ENCODE measurements around the gene TCF20.

Gene TCF20

DNA sequence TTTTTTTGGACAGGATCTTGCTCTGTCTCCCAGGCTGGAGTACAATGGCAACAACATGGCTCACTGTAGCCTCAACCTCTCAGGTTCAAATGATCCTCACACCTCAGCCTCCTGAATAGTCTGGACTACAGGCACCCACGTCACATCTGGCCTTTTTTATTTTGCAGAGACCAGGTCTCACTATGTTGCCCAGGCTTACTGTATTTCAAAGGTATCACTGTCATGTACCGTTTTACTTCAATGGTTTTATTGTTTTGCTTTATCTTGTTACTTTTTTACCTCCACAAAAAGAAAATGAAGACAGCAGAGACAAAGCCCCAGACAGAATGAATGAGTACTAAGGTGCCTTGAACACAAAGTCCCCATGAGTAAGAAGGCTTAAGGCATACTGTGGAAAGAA is 5.1 kb downstream of the TCF20 start:
- TF ChIP-seq, protein P1, sequence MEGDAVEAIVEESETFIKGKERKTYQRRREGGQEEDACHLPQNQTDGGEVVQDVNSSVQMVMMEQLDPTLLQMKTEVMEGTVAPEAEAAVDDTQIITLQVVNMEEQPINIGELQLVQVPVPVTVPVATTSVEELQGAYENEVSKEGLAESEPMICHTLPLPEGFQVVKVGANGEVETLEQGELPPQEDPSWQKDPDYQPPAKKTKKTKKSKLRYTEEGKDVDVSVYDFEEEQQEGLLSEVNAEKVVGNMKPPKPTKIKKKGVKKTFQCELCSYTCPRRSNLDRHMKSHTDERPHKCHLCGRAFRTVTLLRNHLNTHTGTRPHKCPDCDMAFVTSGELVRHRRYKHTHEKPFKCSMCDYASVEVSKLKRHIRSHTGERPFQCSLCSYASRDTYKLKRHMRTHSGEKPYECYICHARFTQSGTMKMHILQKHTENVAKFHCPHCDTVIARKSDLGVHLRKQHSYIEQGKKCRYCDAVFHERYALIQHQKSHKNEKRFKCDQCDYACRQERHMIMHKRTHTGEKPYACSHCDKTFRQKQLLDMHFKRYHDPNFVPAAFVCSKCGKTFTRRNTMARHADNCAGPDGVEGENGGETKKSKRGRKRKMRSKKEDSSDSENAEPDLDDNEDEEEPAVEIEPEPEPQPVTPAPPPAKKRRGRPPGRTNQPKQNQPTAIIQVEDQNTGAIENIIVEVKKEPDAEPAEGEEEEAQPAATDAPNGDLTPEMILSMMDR (IDR thresholded peaks at IDR 0.05; ENCODE audit: extremely low read depth, insufficient read depth, missing control alignments): no peak
- DNase-seq (ENCODE audit: low spot score): no peak
- in situ Hi-C loops (cut with MboI; ENCODE audit: low pct_unique_long_range_greater_than_20kb, low sequenced_read_pairs, unreplicated experiment): no loop called here

DNA sequence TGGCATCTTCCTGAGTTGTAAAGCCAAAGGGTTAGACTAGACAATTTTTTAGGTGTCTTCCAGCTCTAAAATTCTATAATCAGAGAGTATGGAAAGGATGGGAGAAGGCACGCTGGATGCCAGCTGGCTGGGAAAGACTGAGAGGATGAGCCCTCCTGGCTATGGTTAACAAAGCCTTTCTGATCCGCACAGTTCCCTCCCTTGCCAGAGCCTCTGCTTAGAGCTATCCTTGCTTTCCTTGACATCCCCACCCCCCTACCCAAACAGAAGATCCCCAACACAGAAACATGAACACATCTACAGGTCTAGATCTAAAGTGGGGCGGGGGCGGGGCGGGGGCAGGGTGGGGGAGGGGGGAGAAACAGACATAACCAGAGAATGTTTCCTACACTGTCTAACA is 6.5 kb downstream of the TCF20 start:
- TF ChIP-seq, protein P1 (IDR thresholded peaks at IDR 0.05; ENCODE audit: extremely low read depth, insufficient read depth, missing control alignments): no peak
- DNase-seq (ENCODE audit: low spot score): no peak
- in situ Hi-C loops (cut with MboI; ENCODE audit: low pct_unique_long_range_greater_than_20kb, low sequenced_read_pairs, unreplicated experiment): no loop called here

DNA sequence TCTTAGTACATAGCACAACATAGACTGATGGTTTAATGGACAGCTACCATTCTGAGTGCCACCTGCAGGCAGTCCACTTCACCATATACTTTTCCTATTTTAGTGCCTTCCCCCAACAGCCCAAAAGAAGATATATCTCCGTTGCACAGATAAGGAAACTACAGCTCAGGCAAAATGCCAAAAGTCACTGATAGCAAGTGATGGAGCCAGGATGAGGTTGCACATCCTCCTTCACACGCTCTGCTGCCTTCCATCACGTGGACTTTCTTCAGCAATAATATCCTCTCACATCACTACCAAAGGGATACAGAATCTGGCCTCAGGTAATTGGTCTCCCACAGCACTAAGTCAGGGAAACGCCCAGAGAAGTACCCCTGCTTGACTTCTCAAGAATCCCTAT is 7.5 kb downstream of the TCF20 start:
- DNase-seq (ENCODE audit: low spot score): no peak
- in situ Hi-C loops (cut with MboI; ENCODE audit: low pct_unique_long_range_greater_than_20kb, low sequenced_read_pairs, unreplicated experiment): no loop called here

DNA sequence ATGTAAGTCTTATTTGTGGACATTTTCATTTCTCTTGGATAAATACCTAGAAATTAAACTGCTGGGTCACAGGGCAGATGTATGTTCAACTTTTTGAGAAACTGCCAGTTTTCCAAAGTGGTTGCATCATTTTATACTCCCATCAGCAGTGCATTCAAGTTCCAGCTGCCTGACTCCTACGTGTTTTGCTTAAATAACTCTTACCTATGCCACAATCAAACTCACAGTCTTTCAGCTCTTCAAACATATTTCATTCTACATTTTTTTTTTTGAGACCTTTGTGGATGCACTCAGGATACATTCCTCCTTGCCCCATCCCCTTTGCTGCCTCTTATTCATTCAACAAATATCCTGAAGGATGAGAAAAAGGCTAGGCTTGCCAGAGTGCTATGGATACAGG is 9.2 kb downstream of the TCF20 start:
- in situ Hi-C loops (cut with MboI; ENCODE audit: low pct_unique_long_range_greater_than_20kb, low sequenced_read_pairs, unreplicated experiment): no loop called here
- TF ChIP-seq, protein P1 (IDR thresholded peaks at IDR 0.05; ENCODE audit: extremely low read depth, insufficient read depth, missing control alignments): no peak

More for the DNA sequence above, 7.5 kb downstream of the TCF20 start:
- TF ChIP-seq, protein P1 (IDR thresholded peaks at IDR 0.05; ENCODE audit: extremely low read depth, insufficient read depth, missing control alignments): no peak

DNA sequence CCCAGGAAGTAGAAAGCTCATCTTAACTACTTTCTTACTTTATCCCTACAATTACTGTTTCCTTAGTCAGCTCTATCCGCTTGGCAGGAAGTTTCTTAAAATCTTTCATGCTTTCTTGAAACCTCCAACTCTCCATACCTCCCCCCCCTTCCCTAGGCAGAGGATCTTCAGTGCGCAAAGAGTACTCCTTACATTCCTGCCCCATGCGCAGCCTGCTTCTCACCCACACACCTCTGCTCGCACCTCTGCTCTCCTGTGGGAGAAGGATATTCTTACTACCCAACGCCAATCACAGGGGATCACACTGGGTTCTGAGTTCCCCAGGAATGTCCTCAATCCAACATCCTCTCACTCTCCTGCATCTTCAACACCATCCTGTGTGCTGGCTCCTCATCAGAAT is 12.3 kb downstream of the TCF20 start:
- no peak for DNase-seq (ENCODE audit: low spot score)
- in situ Hi-C loops (cut with MboI; ENCODE audit: low pct_unique_long_range_greater_than_20kb, low sequenced_read_pairs, unreplicated experiment): no loop called here
- TF ChIP-seq, protein P1 (IDR thresholded peaks at IDR 0.05; ENCODE audit: extremely low read depth, insufficient read depth, missing control alignments): no peak

More for the DNA sequence above, 9.2 kb downstream of the TCF20 start:
- no peak for DNase-seq (ENCODE audit: low spot score)

DNA sequence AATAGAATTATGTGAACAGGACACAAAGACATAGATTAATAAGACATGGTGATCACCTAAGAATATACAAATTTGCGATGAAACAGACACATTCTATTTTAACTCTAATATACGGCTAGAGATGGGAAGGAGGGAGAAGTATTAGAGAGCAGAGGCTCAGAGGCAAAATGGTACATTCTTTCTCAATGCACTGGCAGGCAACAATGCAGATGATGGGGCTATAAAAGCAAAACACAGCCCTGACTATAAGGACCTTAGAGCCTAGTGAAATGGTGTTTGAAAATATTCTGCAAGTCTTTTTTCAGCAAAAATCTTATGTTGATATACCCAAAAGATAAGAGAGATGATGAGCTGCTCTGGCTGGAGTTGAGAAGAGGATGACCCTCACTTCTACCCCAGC is 13.1 kb downstream of the TCF20 start:
- TF ChIP-seq, protein P1 (IDR thresholded peaks at IDR 0.05; ENCODE audit: extremely low read depth, insufficient read depth, missing control alignments): no peak
- DNase-seq (ENCODE audit: low spot score): no peak
- in situ Hi-C loops (cut with MboI; ENCODE audit: low pct_unique_long_range_greater_than_20kb, low sequenced_read_pairs, unreplicated experiment): no loop called here

DNA sequence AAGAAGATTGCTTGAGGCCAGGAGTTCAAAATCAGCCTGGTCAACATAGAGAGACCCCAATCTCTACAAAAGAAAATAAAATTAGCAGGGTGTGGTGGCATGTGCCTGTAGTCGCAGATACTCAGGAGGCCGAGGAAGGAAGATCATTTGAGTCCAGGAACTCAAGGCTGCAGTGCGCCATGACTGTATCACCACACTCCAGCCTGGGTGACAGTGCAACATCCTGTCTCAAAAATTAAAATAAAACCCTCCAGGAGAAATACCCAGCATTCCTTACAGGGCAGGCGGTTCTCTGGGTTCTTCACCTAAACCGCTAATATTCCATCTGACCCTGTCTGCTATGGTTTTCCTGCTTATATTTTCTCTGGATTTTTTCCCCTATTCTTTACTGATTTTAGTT is 13.5 kb downstream of the TCF20 start:
- TF ChIP-seq, protein P1 (IDR thresholded peaks at IDR 0.05; ENCODE audit: extremely low read depth, insufficient read depth, missing control alignments): no peak
- DNase-seq (ENCODE audit: low spot score): no peak
- in situ Hi-C loops (cut with MboI; ENCODE audit: low pct_unique_long_range_greater_than_20kb, low sequenced_read_pairs, unreplicated experiment): no loop called here

All from GM13977 (cell line).